Measurements from ENCODE around the gene FHIT.

Gene FHIT

GRCh38 chr3:59795756-59796155, 1455.5 kb downstream of the FHIT start:
- CTCF ChIA-PET = no interaction called here
- no peak for TF ChIP-seq CTCF (conservative IDR thresholded peaks at IDR 0.05; ENCODE audit: low read depth)
- no peak for DNase-seq (ENCODE audit: low spot score)
- POLR2A ChIA-PET (ENCODE audit: low non-redundant PET) = no interaction called here
- H3K27ac ChIP-seq = no peak overlapping the region

- POLR2A ChIA-PET (ENCODE audit: low non-redundant PET) = no interaction called here
- CTCF ChIA-PET = no interaction called here
- no peak for TF ChIP-seq CTCF (conservative IDR thresholded peaks at IDR 0.05; ENCODE audit: low read depth)
- DNase-seq (ENCODE audit: low spot score) = no peak
- no peak overlapping the region for H3K27ac ChIP-seq
Observed at GRCh38 chr3:59793976-59794375, 1457.3 kb downstream of the FHIT start.

- TF ChIP-seq CTCF (conservative IDR thresholded peaks at IDR 0.05; ENCODE audit: low read depth) = no peak
- ChIA-PET POLR2A (ENCODE audit: low non-redundant PET) (no interaction called here), CTCF (interaction anchor here (0.6 to 1.0 kb wide), 2 partner anchors 217 to 1896 kb away, joined by 3 to 6 read pairs; no protein-coding TSS in a partner anchor)
- no peak overlapping the region for H3K27ac ChIP-seq
- DNase-seq (ENCODE audit: low spot score) = no peak
Observed at GRCh38 chr3:59791774-59792308, 1459.4 kb downstream of the FHIT start.

GRCh38 chr3:59790241-59790640, 1461.0 kb downstream of the FHIT start:
- ChIA-PET CTCF (no interaction called here), POLR2A (ENCODE audit: low non-redundant PET) (no interaction called here)
- no peak for DNase-seq (ENCODE audit: low spot score)
- no peak for TF ChIP-seq CTCF (conservative IDR thresholded peaks at IDR 0.05; ENCODE audit: low read depth)
- H3K27ac ChIP-seq = no peak overlapping the region

- POLR2A ChIA-PET (ENCODE audit: low non-redundant PET) = no interaction called here
- CTCF ChIA-PET = no interaction called here
Observed at GRCh38 chr3:59788801-59789200, 1462.5 kb downstream of the FHIT start.

GRCh38 chr3:59788133-59788532, 1463.1 kb downstream of the FHIT start:
- CTCF ChIA-PET = no interaction called here
- DNase-seq (ENCODE audit: low spot score) = no peak
- H3K27ac ChIP-seq = no peak overlapping the region
- no peak for TF ChIP-seq CTCF (conservative IDR thresholded peaks at IDR 0.05; ENCODE audit: low read depth)
- POLR2A ChIA-PET (ENCODE audit: low non-redundant PET) = no interaction called here

More at GRCh38 chr3:59788801-59789200, 1462.5 kb downstream of the FHIT start:
- TF ChIP-seq CTCF (conservative IDR thresholded peaks at IDR 0.05; ENCODE audit: low read depth) = no peak
- no peak overlapping the region for H3K27ac ChIP-seq
- DNase-seq (ENCODE audit: low spot score) = no peak

- CTCF ChIA-PET = no interaction called here
Observed at GRCh38 chr3:59786374-59786773, 1464.9 kb downstream of the FHIT start.

More at GRCh38 chr3:59786374-59786773, 1464.9 kb downstream of the FHIT start:
- POLR2A ChIA-PET (ENCODE audit: low non-redundant PET) = no interaction called here
- no peak for DNase-seq (ENCODE audit: low spot score)
- TF ChIP-seq CTCF (conservative IDR thresholded peaks at IDR 0.05; ENCODE audit: low read depth) = no peak
- no peak overlapping the region for H3K27ac ChIP-seq
